Measurements from ENCODE around the gene CLEC3B. TPM values are rescaled to one million over a fixed set of nuclear protein-coding genes. Genes with fewer than 3 reads are reported as not detected.

CLEC3B gene
- total and polyA plus RNA-seq, 10 of the 15 experiments (the other 5 are each of a cell fraction or from before 2014, with no cell fraction given): 0.23 TPM; not detected in 9

- H3K79me2 ChIP-seq (ENCODE audit: control insufficient read depth, insufficient read depth, low read length): no peaks in the 10 kb centered on the region
- intact Hi-C loops (cut with micrococcal nuclease; ENCODE audit: unreplicated experiment) (loop anchor here (2.0 to 5.0 kb wide), 2 partner anchors 461 to 619 kb away; no protein-coding TSS in a partner anchor), in situ Hi-C loops (cut with MboI) (loop anchor here (5.0 kb wide), 4 partner anchors 174 to 889 kb away; no protein-coding TSS in a partner anchor)
- ATAC-seq (peak; percentile 75), DNase-seq (ENCODE audit: low read depth, low spot score) (peak; percentile 95), FAIRE-seq (peak; percentile 99)
- no peaks in the 10 kb centered on the region for H4K20me1 ChIP-seq (ENCODE audit: control insufficient read depth, insufficient read depth)
- peaks cover 21% of the 10 kb centered on the region for H3K4me1 ChIP-seq (ENCODE audit: control insufficient read depth, insufficient read depth, low read length)
- RAD21 ChIA-PET (ENCODE audit: unreplicated experiment): interaction anchor here (0.6 to 2.5 kb wide), 16 partner anchors 7 to 622 kb away, joined by 3 to 18 read pairs (median 4); no protein-coding TSS in a partner anchor
- CTCF ChIA-PET: interaction anchor here (0.6 to 16.5 kb wide), 39 partner anchors 10 to 1514 kb away, joined by 3 to 416 read pairs (median 4); no protein-coding TSS in a partner anchor
- 7% methylated on average over 10 of the region's 11 CpGs for WGBS (ENCODE audit: insufficient coverage, insufficient replicate concordance, low lambda C conversion rate, missing lambda C conversion rate)
- H3K4me2 ChIP-seq (ENCODE audit: control insufficient read depth, insufficient read depth): no peak overlapping the region
- no peaks in the 10 kb centered on the region for H3K36me3 ChIP-seq (ENCODE audit: control insufficient read depth in 2 of 2, insufficient read depth in 2 of 2, low read length in 1 of 2)
- no peak overlapping the region for H2AFZ ChIP-seq (ENCODE audit: control insufficient read depth, low read depth, low read length)
- no peaks in the 10 kb centered on the region for H3K9me3 ChIP-seq (replicated peaks; ENCODE audit: control insufficient read depth, insufficient read depth, low read length)
- no peaks in the 10 kb centered on the region; a peak in 2 of 4 replicates for H3K27me3 ChIP-seq (replicated peaks in 1 of 2; ENCODE audit: control insufficient read depth in 2 of 2, insufficient read depth in 2 of 2, low read length in 1 of 2)
- H3K27ac ChIP-seq (ENCODE audit: control insufficient read depth, insufficient read depth): no peak overlapping the region
- no peak overlapping the region for H3K9ac ChIP-seq (ENCODE audit: control insufficient read depth, insufficient read depth, low read length)
- H3K4me3 ChIP-seq: no peak overlapping the region
- POLR2A ChIA-PET: no interaction called here
- SMC1A ChIA-PET (ENCODE audit: uncharacterized antibody, unreplicated experiment): interaction anchor here (0.8 to 7.9 kb wide), 23 partner anchors 11 to 726 kb away, joined by 3 to 241 read pairs (median 4); no protein-coding TSS in a partner anchor
- no TSS peak for BruUV-seq (replicated peaks)
- peak; percentile 44; the same call in 1 of the 3 replicates for TF ChIP-seq POU2F2 (IDR thresholded peaks at IDR 0.05; ENCODE audit: borderline replicate concordance, low read depth, low read length)
- TF ChIP-seq YY1 (IDR thresholded peaks at IDR 0.05; ENCODE audit: low read depth, low read length): peak; percentile 65; the same call in 1 of the 2 replicates
- no peak for TF ChIP-seq SRF (IDR thresholded peaks at IDR 0.05; ENCODE audit: low read depth in 2 of 2, low read length in 2 of 2)
- no peak for TF ChIP-seq EED (IDR thresholded peaks at IDR 0.05; ENCODE audit: low read depth)
- 0 out of 2 replicates have a peak, but pooled peaks have one; percentile 14 for TF ChIP-seq NR2F1 (conservative IDR thresholded peaks at IDR 0.05)
- peak; percentile 33; the same call in 1 of the 2 replicates for TF ChIP-seq CREB1 (IDR thresholded peaks at IDR 0.05; ENCODE audit: low read depth)
- peak; percentile 89 for TF ChIP-seq SMC3 (IDR thresholded peaks at IDR 0.05; ENCODE audit: borderline replicate concordance, low read length)
- peak; percentile 33 to 40; a peak in 1 of 4 replicates for TF ChIP-seq BHLHE40 (IDR thresholded peaks at IDR 0.05; ENCODE audit: borderline replicate concordance in 1 of 2, low read depth in 2 of 2, low read length in 1 of 2)
- no peak for TF ChIP-seq REST (IDR thresholded peaks at IDR 0.05; ENCODE audit: low read depth, low read length)
- TF ChIP-seq ZNF384 (IDR thresholded peaks at IDR 0.05; ENCODE audit: borderline replicate concordance, low read depth, low read length): peak; percentile 4; the same call in 1 of the 2 replicates
- no peak for TF ChIP-seq EGR1 (IDR thresholded peaks at IDR 0.05; ENCODE audit: borderline replicate concordance in 1 of 2, low read depth in 2 of 2, low read length in 2 of 2)
- TF ChIP-seq EZH2 (IDR thresholded peaks at IDR 0.05; ENCODE audit: borderline replicate concordance, control insufficient read depth, low read depth, low read length): no peak
- TF ChIP-seq RAD21 (IDR thresholded peaks at IDR 0.05; ENCODE audit: insufficient read depth, low read depth, low read length): peak; percentile 86
- peak; percentile 83; the same call in 1 of the 2 replicates for TF ChIP-seq SMARCA5 (IDR thresholded peaks at IDR 0.05)
- peak; percentile 91 to 96 (median 94) for TF ChIP-seq CTCF (IDR thresholded peaks at IDR 0.05 in 2 of 3, conservative IDR thresholded peaks at IDR 0.05 in 1 of 3; ENCODE audit: control insufficient read depth in 2 of 3, extremely low read depth in 1 of 3, insufficient read depth in 1 of 3, low read depth in 3 of 3, low read length in 3 of 3)
- no peak for TF ChIP-seq TARDBP (IDR thresholded peaks at IDR 0.05; ENCODE audit: borderline replicate concordance)
- TF ChIP-seq IKZF1 (conservative IDR thresholded peaks at IDR 0.05): peak; percentile 46
- peak; percentile 70; the same call in 1 of the 2 replicates for TF ChIP-seq RB1 (IDR thresholded peaks at IDR 0.05; ENCODE audit: borderline replicate concordance)
These were observed 11.8 kb downstream of the CLEC3B start for GRCh38 chr3:45037720-45038455.
